GM12873 (cell line): ENCODE measurements around the gene ENDOG.

Source experiments
- CTCF ChIP-seq: IDR thresholded peaks from 2 replicates; pipeline ENCODE4 v1.5.1; 2012; ENCODE audit warnings: low read depth, mild to moderate bottlenecking, moderate library complexity, low read length, control low read depth; ENCODE audit not compliant: insufficient read depth; ENCODE audit errors: missing control alignments

ENDOG gene

GRCh38 chr9:128792134-128792533 lies 26.2 kb upstream of the ENDOG start:
- no peak for TF ChIP-seq CTCF

GRCh38 chr9:128792978-128793686 lies 25.2 kb upstream of the ENDOG start:
- no peak for TF ChIP-seq CTCF

- TF ChIP-seq CTCF = no peak
Measured at GRCh38 chr9:128798896-128799295, 19.4 kb upstream of the ENDOG start.

GRCh38 chr9:128800061-128800460 lies 18.2 kb upstream of the ENDOG start:
- TF ChIP-seq CTCF = no peak

GRCh38 chr9:128802482-128802881 lies 15.8 kb upstream of the ENDOG start:
- TF ChIP-seq CTCF = no peak

GRCh38 chr9:128805661-128806060 lies 12.6 kb upstream of the ENDOG start:
- TF ChIP-seq CTCF = no peak

- no peak for TF ChIP-seq CTCF
Measured at GRCh38 chr9:128807827-128808226, 10.5 kb upstream of the ENDOG start.
